ENCODE results near the gene TMEM154.

The TMEM154 gene

GRCh38 chr4:152630324-152630723 lies 49.5 kb downstream of the TMEM154 start:
- DNase-seq (ENCODE audit: low read depth, low spot score) = no peak

- no peak for DNase-seq (ENCODE audit: low read depth, low spot score)
Measured at GRCh38 chr4:152629908-152630307, 49.9 kb downstream of the TMEM154 start.

GRCh38 chr4:152628128-152628527 lies 51.7 kb downstream of the TMEM154 start:
- no peak for DNase-seq (ENCODE audit: low read depth, low spot score)

GRCh38 chr4:152626790-152627189 lies 53.0 kb downstream of the TMEM154 start:
- no peak for DNase-seq (ENCODE audit: low read depth, low spot score)

- DNase-seq (ENCODE audit: low read depth, low spot score) = no peak
Measured at GRCh38 chr4:152620915-152621314, 58.9 kb downstream of the TMEM154 start.

- no peak for DNase-seq (ENCODE audit: low read depth, low spot score)
Measured at GRCh38 chr4:152620218-152620617, 59.6 kb downstream of the TMEM154 start.

GRCh38 chr4:152619556-152619955 lies 60.2 kb downstream of the TMEM154 start:
- DNase-seq (ENCODE audit: low read depth, low spot score) = no peak

GRCh38 chr4:152618971-152619370 lies 60.8 kb downstream of the TMEM154 start:
- no peak for DNase-seq (ENCODE audit: low read depth, low spot score)

GRCh38 chr4:152616804-152617203 lies 63.0 kb downstream of the TMEM154 start:
- DNase-seq (ENCODE audit: low read depth, low spot score) = no peak

GRCh38 chr4:152613841-152614721 lies 65.7 kb downstream of the TMEM154 start:
- DNase-seq (ENCODE audit: low read depth, low spot score) = no peak

GRCh38 chr4:152613351-152613750 lies 66.4 kb downstream of the TMEM154 start:
- DNase-seq (ENCODE audit: low read depth, low spot score) = no peak

- no peak for DNase-seq (ENCODE audit: low read depth, low spot score)
Measured at GRCh38 chr4:152610131-152610530, 69.7 kb downstream of the TMEM154 start.

- DNase-seq (ENCODE audit: low read depth, low spot score) = no peak
Measured at GRCh38 chr4:152609481-152609880, 70.3 kb downstream of the TMEM154 start.

GRCh38 chr4:152607178-152607577 lies 72.6 kb downstream of the TMEM154 start:
- DNase-seq (ENCODE audit: low read depth, low spot score) = no peak

GRCh38 chr4:152606753-152607152 lies 73.0 kb downstream of the TMEM154 start:
- no peak for DNase-seq (ENCODE audit: low read depth, low spot score)

- DNase-seq (ENCODE audit: low read depth, low spot score) = no peak
Measured at GRCh38 chr4:152605641-152606335, 74.0 kb downstream of the TMEM154 start.

- no peak for DNase-seq (ENCODE audit: low read depth, low spot score)
Measured at GRCh38 chr4:152605031-152605430, 74.8 kb downstream of the TMEM154 start.

- no peak for DNase-seq (ENCODE audit: low read depth, low spot score)
Measured at GRCh38 chr4:152601156-152601555, 78.6 kb downstream of the TMEM154 start.

- DNase-seq (ENCODE audit: low read depth, low spot score) = no peak
Measured at GRCh38 chr4:152599636-152600035, 80.2 kb downstream of the TMEM154 start.

GRCh38 chr4:152599095-152599494 lies 80.7 kb downstream of the TMEM154 start:
- DNase-seq (ENCODE audit: low read depth, low spot score) = no peak

- no peak for DNase-seq (ENCODE audit: low read depth, low spot score)
Measured at GRCh38 chr4:152598454-152598853, 81.3 kb downstream of the TMEM154 start.

GRCh38 chr4:152594978-152595925 lies 84.5 kb downstream of the TMEM154 start:
- DNase-seq (ENCODE audit: low read depth, low spot score) = no peak

All from activated naive CD8-positive, alpha-beta T cell treated with anti-CD3 and anti-CD28 coated beads, Interleukin-2, amount 50 U/mL, for 16 hours (primary cell).